H1 (cell line): ENCODE data around the gene KCNT1. TPM values are rescaled to one million over a fixed set of nuclear protein-coding genes. Genes with fewer than 3 reads are reported as not detected.

Source experiments
- CHD2 ChIP-seq: IDR thresholded peaks from 2 replicates; pipeline ENCODE4 v1.6.1; 2012; ENCODE audit warnings: low read length, improper control_type of control experiment
- EGR1 ChIP-seq: IDR thresholded peaks from 2 replicates; pipeline ENCODE4 v1.6.1; 2011; ENCODE audit warnings: low read depth, low read length, borderline replicate concordance
- GTF2F1 ChIP-seq: IDR thresholded peaks from 2 replicates; pipeline ENCODE4 v1.6.1; 2012; ENCODE audit warnings: low read depth, low read length, improper control_type of control experiment, borderline replicate concordance
- KDM4A ChIP-seq: IDR thresholded peaks from one replicate; pipeline ENCODE4 v1.7.1; 2012; ENCODE audit warnings: low read depth, mild to moderate bottlenecking, moderate library complexity, low read length, inconsistent platforms; ENCODE audit not compliant: severe bottlenecking
- RFX5 ChIP-seq: IDR thresholded peaks from 2 replicates; pipeline ENCODE4 v1.6.1; 2011; ENCODE audit warnings: low read depth, low read length, improper control_type of control experiment, borderline replicate concordance
- SAP30 ChIP-seq: fragments of 300-600 bp; sonication (generic); IDR thresholded peaks from 2 replicates; pipeline ENCODE4 v1.7.1; 2012; ENCODE audit warnings: low read length, moderate library complexity, mild to moderate bottlenecking, inconsistent platforms; ENCODE audit not compliant: insufficient read depth, insufficient replicate concordance
- SP4 ChIP-seq: IDR thresholded peaks from 2 replicates; pipeline ENCODE4 v1.6.1; 2012; ENCODE audit warnings: low read length, inconsistent platforms
- polyA plus RNA-seq, 7 experiments: library from polyadenylated mRNA; depleted of rRNA in 3 of 7; stranded (reverse) in 5 of 7; unstranded in 2 of 7; fragments of >200 nt in 5 of 7; fragments of 200-250 nt in 2 of 7; gene quantifications; 1 replicate in 5 of 7; 2 replicates in 1 of 7; 4 replicates in 1 of 7; pipeline versions ENCODE4 v1.2.1 to v1.2.3, GENCODE V29; 2011 to 2013; ENCODE audit warnings: missing spikeins in 2 of 7, mixed read lengths in 2 of 7
- total RNA-seq: library from RNA; stranded (reverse); fragmentation: NEBNext Ultra II Directional; extraction: Animal tissue kit (Norgen Biotek cat#: 25700); gene quantifications from 2 replicates; pipeline ENCODE4 v1.2.1, GENCODE V29; 2021
- TF ChIP-seq, protein P1 (sequence below): fragments of 300-600 bp; sonication (generic); IDR thresholded peaks from 2 replicates; pipeline ENCODE4 v1.7.1; 2012; ENCODE audit warnings: low read length, moderate library complexity, mild to moderate bottlenecking, inconsistent platforms; ENCODE audit not compliant: insufficient replicate concordance
- TF ChIP-seq, protein P2 (sequence below), 3 experiments: IDR thresholded peaks; 1 replicate in 2 of 3; 2 replicates in 1 of 3; pipeline versions ENCODE4 v1.5.1 to v1.6.1; 2011; ENCODE audit warnings: low read length in 3 of 3, mild to moderate bottlenecking in 3 of 3, inconsistent platforms in 2 of 3, low read depth in 1 of 3, moderate library complexity in 1 of 3; ENCODE audit not compliant: insufficient read depth in 1 of 3; ENCODE audit errors: control extremely low read depth in 1 of 3

Gene KCNT1
- total and polyA plus RNA-seq, 2 of the 8 experiments (the other 6 are each of a cell fraction or from before 2014, with no cell fraction given), result 0.13 to 0.20 TPM

DNA sequence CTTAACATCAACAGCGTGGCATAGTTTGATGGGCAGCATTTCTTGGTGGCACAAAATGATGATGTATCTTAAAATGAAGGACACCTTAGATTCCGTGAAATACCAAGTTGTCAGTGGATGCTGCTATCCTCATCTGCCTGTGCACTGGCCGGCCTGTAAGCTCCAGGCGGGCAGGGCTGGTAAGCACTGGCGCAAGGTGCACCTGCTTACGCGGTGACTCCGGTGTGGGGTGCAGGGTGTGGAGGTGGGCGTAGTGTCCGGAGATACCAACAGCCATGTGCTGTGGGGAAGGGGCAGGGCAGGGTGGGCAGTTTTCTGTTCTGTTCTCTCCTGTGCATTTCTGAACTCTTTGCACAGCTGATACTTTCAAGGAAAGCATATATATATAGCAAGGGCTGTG, 101.5 kb downstream of the KCNT1 start (continued):
- TF ChIP-seq, protein P1, sequence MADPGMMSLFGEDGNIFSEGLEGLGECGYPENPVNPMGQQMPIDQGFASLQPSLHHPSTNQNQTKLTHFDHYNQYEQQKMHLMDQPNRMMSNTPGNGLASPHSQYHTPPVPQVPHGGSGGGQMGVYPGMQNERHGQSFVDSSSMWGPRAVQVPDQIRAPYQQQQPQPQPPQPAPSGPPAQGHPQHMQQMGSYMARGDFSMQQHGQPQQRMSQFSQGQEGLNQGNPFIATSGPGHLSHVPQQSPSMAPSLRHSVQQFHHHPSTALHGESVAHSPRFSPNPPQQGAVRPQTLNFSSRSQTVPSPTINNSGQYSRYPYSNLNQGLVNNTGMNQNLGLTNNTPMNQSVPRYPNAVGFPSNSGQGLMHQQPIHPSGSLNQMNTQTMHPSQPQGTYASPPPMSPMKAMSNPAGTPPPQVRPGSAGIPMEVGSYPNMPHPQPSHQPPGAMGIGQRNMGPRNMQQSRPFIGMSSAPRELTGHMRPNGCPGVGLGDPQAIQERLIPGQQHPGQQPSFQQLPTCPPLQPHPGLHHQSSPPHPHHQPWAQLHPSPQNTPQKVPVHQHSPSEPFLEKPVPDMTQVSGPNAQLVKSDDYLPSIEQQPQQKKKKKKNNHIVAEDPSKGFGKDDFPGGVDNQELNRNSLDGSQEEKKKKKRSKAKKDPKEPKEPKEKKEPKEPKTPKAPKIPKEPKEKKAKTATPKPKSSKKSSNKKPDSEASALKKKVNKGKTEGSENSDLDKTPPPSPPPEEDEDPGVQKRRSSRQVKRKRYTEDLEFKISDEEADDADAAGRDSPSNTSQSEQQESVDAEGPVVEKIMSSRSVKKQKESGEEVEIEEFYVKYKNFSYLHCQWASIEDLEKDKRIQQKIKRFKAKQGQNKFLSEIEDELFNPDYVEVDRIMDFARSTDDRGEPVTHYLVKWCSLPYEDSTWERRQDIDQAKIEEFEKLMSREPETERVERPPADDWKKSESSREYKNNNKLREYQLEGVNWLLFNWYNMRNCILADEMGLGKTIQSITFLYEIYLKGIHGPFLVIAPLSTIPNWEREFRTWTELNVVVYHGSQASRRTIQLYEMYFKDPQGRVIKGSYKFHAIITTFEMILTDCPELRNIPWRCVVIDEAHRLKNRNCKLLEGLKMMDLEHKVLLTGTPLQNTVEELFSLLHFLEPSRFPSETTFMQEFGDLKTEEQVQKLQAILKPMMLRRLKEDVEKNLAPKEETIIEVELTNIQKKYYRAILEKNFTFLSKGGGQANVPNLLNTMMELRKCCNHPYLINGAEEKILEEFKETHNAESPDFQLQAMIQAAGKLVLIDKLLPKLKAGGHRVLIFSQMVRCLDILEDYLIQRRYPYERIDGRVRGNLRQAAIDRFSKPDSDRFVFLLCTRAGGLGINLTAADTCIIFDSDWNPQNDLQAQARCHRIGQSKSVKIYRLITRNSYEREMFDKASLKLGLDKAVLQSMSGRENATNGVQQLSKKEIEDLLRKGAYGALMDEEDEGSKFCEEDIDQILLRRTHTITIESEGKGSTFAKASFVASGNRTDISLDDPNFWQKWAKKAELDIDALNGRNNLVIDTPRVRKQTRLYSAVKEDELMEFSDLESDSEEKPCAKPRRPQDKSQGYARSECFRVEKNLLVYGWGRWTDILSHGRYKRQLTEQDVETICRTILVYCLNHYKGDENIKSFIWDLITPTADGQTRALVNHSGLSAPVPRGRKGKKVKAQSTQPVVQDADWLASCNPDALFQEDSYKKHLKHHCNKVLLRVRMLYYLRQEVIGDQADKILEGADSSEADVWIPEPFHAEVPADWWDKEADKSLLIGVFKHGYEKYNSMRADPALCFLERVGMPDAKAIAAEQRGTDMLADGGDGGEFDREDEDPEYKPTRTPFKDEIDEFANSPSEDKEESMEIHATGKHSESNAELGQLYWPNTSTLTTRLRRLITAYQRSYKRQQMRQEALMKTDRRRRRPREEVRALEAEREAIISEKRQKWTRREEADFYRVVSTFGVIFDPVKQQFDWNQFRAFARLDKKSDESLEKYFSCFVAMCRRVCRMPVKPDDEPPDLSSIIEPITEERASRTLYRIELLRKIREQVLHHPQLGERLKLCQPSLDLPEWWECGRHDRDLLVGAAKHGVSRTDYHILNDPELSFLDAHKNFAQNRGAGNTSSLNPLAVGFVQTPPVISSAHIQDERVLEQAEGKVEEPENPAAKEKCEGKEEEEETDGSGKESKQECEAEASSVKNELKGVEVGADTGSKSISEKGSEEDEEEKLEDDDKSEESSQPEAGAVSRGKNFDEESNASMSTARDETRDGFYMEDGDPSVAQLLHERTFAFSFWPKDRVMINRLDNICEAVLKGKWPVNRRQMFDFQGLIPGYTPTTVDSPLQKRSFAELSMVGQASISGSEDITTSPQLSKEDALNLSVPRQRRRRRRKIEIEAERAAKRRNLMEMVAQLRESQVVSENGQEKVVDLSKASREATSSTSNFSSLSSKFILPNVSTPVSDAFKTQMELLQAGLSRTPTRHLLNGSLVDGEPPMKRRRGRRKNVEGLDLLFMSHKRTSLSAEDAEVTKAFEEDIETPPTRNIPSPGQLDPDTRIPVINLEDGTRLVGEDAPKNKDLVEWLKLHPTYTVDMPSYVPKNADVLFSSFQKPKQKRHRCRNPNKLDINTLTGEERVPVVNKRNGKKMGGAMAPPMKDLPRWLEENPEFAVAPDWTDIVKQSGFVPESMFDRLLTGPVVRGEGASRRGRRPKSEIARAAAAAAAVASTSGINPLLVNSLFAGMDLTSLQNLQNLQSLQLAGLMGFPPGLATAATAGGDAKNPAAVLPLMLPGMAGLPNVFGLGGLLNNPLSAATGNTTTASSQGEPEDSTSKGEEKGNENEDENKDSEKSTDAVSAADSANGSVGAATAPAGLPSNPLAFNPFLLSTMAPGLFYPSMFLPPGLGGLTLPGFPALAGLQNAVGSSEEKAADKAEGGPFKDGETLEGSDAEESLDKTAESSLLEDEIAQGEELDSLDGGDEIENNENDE, result no peak
- TF ChIP-seq RFX5 (no peak), CHD2 (no peak), SP4 (no peak), EGR1 (no peak), SAP30 (no peak), GTF2F1 (no peak), KDM4A (no peak)
- TF ChIP-seq, protein P2, sequence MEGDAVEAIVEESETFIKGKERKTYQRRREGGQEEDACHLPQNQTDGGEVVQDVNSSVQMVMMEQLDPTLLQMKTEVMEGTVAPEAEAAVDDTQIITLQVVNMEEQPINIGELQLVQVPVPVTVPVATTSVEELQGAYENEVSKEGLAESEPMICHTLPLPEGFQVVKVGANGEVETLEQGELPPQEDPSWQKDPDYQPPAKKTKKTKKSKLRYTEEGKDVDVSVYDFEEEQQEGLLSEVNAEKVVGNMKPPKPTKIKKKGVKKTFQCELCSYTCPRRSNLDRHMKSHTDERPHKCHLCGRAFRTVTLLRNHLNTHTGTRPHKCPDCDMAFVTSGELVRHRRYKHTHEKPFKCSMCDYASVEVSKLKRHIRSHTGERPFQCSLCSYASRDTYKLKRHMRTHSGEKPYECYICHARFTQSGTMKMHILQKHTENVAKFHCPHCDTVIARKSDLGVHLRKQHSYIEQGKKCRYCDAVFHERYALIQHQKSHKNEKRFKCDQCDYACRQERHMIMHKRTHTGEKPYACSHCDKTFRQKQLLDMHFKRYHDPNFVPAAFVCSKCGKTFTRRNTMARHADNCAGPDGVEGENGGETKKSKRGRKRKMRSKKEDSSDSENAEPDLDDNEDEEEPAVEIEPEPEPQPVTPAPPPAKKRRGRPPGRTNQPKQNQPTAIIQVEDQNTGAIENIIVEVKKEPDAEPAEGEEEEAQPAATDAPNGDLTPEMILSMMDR (IDR thresholded peaks at IDR 0.05; ENCODE audit: control extremely low read depth in 1 of 3, insufficient read depth in 1 of 3, low read depth in 1 of 3, low read length in 3 of 3), result no peak
